OCI-LY3 (cell line): ENCODE data around the gene PAGE4.

Source experiments
- H2AFZ ChIP-seq: fragments of 200-600, 300-600 bp; shearing (Covaris generic); 2 replicates; pipeline ENCODE4 v1.6.0; 2014; ENCODE audit warnings: antibody characterized with exemption, low read depth, low read length
- H3K27ac ChIP-seq: fragments of 200-600, 300-600 bp; sonication (generic); 2 replicates; pipeline ENCODE4 v1.5.1; 2014; ENCODE audit warnings: mild to moderate bottlenecking, low read length, moderate library complexity, mixed read lengths
- H3K27me3 ChIP-seq: fragments of 200-600, 300-600 bp; sonication (generic); 2 replicates; pipeline ENCODE4 v1.6.1; 2014; ENCODE audit warnings: low read depth, low read length, mixed read lengths
- H3K36me3 ChIP-seq: fragments of 200-600, 300-600 bp; sonication (generic); replicated peaks from 2 replicates; pipeline ENCODE3; 2014; ENCODE audit warnings: low read depth, low read length, mixed read lengths
- H3K4me1 ChIP-seq: fragments of 300-600, 200-600 bp; sonication (generic); 2 replicates; pipeline ENCODE4 v1.6.1; 2014; ENCODE audit warnings: low read length, mixed read lengths
- H3K4me2 ChIP-seq: fragments of 200-600, 300-600 bp; sonication (generic); 2 replicates; pipeline ENCODE4 v1.6.1; 2014; ENCODE audit warnings: low read length, mixed read lengths
- H3K4me3 ChIP-seq: fragments of 300-600, 200-600 bp; sonication (generic); 2 replicates; pipeline ENCODE4 v1.5.1; 2014; ENCODE audit warnings: antibody characterized with exemption, mild to moderate bottlenecking, low read length, moderate library complexity
- H3K79me2 ChIP-seq: fragments of 300-600, 200-600 bp; shearing (Covaris generic); 2 replicates; pipeline ENCODE4 v1.6.1; 2014; ENCODE audit warnings: mild to moderate bottlenecking, low read length, mixed read lengths
- H3K9ac ChIP-seq: fragments of 300-600, 200-600 bp; shearing (Covaris generic); 2 replicates; pipeline ENCODE4 v1.6.0; 2014; ENCODE audit warnings: mild to moderate bottlenecking, low read length, moderate library complexity
- H3K9me3 ChIP-seq: fragments of 200-600, 300-600 bp; shearing (Covaris generic); 2 replicates; pipeline ENCODE4 v1.6.1; 2014; ENCODE audit warnings: low read length, mixed read lengths; ENCODE audit not compliant: insufficient read depth
- H4K20me1 ChIP-seq: fragments of 200-600, 300-600 bp; sonication (generic); 2 replicates; pipeline ENCODE4 v1.6.1; 2016; ENCODE audit warnings: low read length, mixed read lengths; ENCODE audit not compliant: insufficient read depth
- EZH2phosphoT487 ChIP-seq: fragments of 200-600 bp; shearing (Covaris generic); IDR thresholded peaks from 2 replicates; pipeline ENCODE4 v1.6.1; 2018; ENCODE audit warnings: antibody characterized with exemption, mixed run types, low read depth
- TF ChIP-seq, protein P1 (sequence below): fragments of 200-600, 300-600 bp; sonication (generic); IDR thresholded peaks from 2 replicates; pipeline ENCODE4 v1.5.1; 2014; ENCODE audit warnings: antibody characterized with exemption, low read length, low read depth

The PAGE4 gene

DNA sequence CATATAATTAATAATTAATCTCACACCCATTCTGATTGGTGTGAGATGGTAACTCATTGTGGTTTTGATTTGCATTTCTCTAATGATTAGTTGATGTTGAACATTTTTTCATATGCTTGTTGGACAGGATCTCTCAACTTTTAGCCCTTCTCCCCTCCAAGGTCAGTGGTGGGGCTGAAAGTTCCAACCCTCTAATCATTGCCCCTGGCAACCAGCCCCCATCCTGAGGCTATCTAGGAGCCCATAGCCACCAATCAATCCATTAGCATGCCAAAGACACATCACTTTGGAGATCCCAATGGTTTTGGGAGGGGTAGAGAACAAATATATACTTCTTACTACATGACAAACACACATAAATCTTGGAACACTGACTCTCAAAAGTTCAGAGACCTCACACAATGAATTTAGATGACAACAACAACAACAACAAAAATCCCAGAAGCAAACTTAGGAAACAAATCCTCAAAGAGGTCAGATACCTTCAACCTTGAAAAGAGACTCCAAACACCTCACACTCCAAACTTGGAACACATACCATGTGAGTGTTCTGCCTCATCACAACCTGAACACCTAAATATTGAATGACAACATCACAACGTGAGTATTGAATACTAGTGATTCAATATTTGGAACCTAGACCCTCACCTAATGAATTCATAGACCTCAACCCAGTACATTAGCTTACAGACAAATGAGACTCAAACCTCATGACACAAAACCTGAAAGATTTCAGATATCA lies 19.0 kb upstream of the PAGE4 start:
- Histone ChIP-seq H3K79me2 (no peaks in the 10 kb centered on the region), H2AFZ (no peak overlapping the region), H3K27ac (no peak overlapping the region), H3K9me3 (no peaks in the 10 kb centered on the region), H3K27me3 (no peaks in the 10 kb centered on the region), H3K9ac (no peak overlapping the region), H4K20me1 (no peaks in the 10 kb centered on the region), H3K4me2 (no peak overlapping the region), H3K36me3 (no peaks in the 10 kb centered on the region), H3K4me1 (no peaks in the 10 kb centered on the region), H3K4me3 (no peak overlapping the region)
- TF ChIP-seq, protein P1, sequence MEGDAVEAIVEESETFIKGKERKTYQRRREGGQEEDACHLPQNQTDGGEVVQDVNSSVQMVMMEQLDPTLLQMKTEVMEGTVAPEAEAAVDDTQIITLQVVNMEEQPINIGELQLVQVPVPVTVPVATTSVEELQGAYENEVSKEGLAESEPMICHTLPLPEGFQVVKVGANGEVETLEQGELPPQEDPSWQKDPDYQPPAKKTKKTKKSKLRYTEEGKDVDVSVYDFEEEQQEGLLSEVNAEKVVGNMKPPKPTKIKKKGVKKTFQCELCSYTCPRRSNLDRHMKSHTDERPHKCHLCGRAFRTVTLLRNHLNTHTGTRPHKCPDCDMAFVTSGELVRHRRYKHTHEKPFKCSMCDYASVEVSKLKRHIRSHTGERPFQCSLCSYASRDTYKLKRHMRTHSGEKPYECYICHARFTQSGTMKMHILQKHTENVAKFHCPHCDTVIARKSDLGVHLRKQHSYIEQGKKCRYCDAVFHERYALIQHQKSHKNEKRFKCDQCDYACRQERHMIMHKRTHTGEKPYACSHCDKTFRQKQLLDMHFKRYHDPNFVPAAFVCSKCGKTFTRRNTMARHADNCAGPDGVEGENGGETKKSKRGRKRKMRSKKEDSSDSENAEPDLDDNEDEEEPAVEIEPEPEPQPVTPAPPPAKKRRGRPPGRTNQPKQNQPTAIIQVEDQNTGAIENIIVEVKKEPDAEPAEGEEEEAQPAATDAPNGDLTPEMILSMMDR: no peak
- no peak for TF ChIP-seq EZH2phosphoT487

DNA sequence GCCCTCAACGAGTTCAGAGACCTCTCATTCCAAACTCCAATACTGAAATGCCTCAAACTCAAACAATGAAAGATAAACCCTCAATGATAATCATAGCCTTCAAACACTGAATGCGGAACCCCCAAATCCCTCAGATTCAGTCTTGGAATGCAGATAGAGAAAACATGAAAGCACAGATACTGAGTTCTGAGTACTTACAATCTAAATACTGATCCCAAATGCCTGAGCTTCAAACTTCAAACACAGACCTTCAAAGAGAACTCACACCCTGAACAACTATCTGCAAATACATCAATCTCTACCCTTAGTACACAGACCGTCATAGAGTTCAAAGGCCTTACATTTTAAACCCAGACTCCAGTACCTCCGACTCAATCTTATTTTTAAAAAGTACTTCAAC lies 16.9 kb upstream of the PAGE4 start:
- Histone ChIP-seq H3K9me3 (no peaks in the 10 kb centered on the region), H3K9ac (no peak overlapping the region), H3K79me2 (no peaks in the 10 kb centered on the region), H4K20me1 (no peaks in the 10 kb centered on the region), H3K4me2 (no peak overlapping the region), H3K4me3 (no peak overlapping the region), H3K27me3 (no peaks in the 10 kb centered on the region), H2AFZ (no peak overlapping the region), H3K27ac (no peak overlapping the region), H3K4me1 (no peaks in the 10 kb centered on the region), H3K36me3 (no peaks in the 10 kb centered on the region)
- no peak for TF ChIP-seq EZH2phosphoT487
- TF ChIP-seq, protein P1: no peak

DNA sequence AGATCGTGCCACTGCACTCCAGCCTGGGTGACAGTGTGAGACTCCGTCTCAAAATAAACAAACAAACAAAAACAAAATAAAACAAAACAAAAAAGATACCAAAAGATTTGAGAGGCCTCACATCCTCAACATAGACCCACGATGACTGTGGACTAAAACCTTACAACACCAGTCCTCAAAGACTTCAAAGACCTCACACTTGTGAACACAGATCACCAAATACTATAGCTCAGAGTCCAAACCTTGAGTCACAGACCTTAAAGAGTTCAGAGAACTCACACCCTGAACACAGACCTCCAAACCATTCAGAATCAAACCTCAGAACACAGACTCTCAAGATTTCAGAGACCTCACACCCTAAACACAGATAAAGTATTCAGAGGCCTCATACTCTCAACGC lies 12.7 kb upstream of the PAGE4 start:
- no peaks in the 10 kb centered on the region for H3K79me2 ChIP-seq
- no peaks in the 10 kb centered on the region for H3K36me3 ChIP-seq
- no peaks in the 10 kb centered on the region for H3K9me3 ChIP-seq
- no peak overlapping the region for H3K9ac ChIP-seq
- no peak overlapping the region for H2AFZ ChIP-seq
- no peak overlapping the region for H3K4me3 ChIP-seq
- H4K20me1 ChIP-seq: no peaks in the 10 kb centered on the region
- no peak overlapping the region for H3K4me2 ChIP-seq
- TF ChIP-seq, protein P1: no peak
- no peak for TF ChIP-seq EZH2phosphoT487
- H3K27ac ChIP-seq: no peak overlapping the region
- no peaks in the 10 kb centered on the region for H3K27me3 ChIP-seq
- H3K4me1 ChIP-seq: no peaks in the 10 kb centered on the region

DNA sequence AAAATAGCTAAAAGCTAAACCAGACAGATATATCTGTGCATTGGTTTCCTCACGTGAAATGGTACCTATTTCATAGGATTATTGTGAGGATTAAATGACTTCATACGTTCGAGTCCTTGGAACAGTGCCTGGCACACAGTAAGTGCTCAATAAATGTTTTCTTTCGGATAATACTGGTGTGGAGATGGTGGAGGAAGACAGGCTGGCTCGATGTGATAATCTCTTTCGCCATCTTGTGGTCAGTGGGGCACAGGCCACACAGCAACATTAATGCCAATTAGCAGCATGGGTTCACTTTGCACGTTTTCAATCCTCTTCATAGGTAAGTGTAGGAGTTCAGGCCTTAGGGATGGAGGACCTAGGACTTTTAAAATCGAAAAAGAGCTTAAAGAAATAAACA lies 9.3 kb downstream of the PAGE4 start:
- no peak overlapping the region for H3K9ac ChIP-seq

More for the DNA sequence above, 9.3 kb downstream of the PAGE4 start:
- no peaks in the 10 kb centered on the region for H3K36me3 ChIP-seq
- TF ChIP-seq EZH2phosphoT487: no peak
- TF ChIP-seq, protein P1: peak; percentile 76
- H3K4me3 ChIP-seq: no peak overlapping the region
- peaks cover 4% of the 10 kb centered on the region for H3K4me1 ChIP-seq
- H3K27me3 ChIP-seq: no peaks in the 10 kb centered on the region
- no peaks in the 10 kb centered on the region for H3K9me3 ChIP-seq
- H3K4me2 ChIP-seq: no peak overlapping the region
- no peak overlapping the region for H2AFZ ChIP-seq
- no peaks in the 10 kb centered on the region for H3K79me2 ChIP-seq
- no peak overlapping the region for H3K27ac ChIP-seq
- H4K20me1 ChIP-seq: no peaks in the 10 kb centered on the region
